Measurements from ENCODE around the gene RBM5.

RBM5 gene

DNA sequence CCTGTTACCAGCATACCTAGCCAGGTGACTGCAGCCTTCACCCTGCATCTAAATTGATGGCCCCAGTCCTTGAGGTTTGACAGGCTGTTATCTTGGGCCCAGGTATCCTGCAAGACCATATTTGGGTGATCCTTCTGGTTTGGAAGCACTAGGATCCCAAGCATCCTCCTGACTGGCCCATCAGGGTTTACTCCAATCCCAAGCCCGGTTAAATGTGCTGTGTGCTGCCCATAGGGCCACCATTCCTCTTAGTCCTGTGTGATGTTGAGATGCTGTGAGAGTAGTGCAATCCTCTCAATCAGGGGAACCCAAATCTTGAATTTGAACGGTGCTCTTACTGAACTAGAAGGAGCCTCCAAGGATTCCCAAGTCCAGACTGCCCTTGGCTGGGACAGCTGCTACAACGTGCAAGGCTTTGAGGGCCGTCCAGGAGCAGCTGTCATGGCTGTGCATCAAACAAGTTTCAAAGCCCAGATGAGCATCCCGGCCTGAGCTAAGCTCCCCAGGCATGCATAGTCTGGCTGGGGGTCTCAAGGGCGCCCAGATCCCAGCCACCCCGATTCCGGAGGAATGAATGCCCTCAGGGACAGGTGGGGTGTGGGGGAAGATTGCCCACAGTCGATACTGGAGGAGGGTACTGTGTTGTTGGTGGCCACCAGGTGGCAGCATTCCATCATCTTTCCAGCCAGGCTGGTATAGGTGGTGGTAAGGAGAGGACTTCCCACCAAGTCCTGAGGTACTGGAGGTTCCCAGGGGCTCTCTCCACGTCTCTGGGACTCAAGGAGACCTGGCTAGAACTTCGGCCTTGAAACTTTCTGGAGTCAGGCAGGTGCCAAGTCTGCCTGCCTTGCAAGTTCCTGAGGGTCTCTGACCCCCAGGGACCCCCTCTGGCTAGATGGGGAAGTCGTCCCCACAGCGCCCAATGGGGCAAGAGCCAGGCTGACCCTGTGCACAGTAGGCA, 32.6 kb downstream of the RBM5 start:
- peak; percentile 43 to 51 for DNase-seq (ENCODE audit: low read depth in 2 of 2)

GRCh38 chr3:50122071-50122470, 33.4 kb downstream of the RBM5 start:
- DNase-seq (ENCODE audit: low read depth in 2 of 2): no peak

- no peak for DNase-seq (ENCODE audit: low read depth in 2 of 2)
Measured at GRCh38 chr3:50122661-50123391, 34.1 kb downstream of the RBM5 start.

DNA sequence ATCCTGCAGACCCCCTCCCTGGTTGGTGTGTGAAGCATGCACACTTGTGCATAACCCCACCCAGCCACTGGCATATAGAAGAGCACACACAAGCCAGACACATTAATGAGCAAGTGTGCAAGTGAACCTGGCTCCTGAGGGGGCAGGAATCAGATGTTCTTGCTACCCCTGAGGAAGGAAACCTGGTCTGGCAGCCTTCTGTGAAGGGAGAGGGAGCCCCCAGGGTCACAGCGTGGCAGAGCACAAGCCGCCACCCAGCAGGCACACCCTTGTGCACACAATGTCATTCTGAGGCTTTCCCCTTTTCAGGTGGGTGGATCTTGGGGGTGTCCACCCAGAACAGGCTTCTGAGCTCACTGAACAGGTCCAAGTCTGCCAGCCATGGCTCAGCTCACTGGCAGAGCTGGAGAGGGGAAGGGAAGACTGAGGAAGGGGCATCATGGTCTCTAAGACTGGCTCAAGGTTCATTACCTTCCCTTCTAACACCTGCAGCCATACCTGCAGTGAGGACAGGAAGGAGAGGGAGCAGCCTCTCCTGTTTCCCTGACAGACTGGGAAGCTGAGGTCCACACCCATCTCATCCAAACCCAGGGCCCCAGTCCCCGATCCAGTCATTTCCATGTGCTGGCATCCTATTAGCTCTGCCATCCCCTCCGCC, 34.8 kb downstream of the RBM5 start:
- no peak for DNase-seq (ENCODE audit: low read depth in 2 of 2)

- no peak for DNase-seq (ENCODE audit: low read depth in 2 of 2)
Measured at GRCh38 chr3:50124052-50124799, 35.5 kb downstream of the RBM5 start.

DNA sequence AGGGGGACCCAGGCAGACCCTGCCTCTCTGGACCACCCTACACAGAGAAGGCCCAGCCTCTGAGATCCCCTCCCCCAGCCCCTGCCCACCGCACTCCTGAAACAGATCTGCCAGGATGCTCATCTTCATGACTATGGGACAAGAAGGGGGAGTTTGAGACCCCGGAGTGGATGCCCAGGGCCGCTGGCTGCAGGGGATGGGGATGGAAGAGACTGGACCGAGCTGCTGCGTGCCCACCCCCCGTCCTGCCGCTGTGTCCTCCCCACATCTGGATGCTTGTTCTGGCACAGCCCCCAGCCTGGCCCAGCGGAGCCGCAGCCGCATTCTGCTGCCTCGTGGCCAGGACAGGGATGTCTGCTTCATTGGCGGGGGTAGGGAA, 36.1 kb downstream of the RBM5 start:
- no peak for DNase-seq (ENCODE audit: low read depth in 2 of 2)

DNA sequence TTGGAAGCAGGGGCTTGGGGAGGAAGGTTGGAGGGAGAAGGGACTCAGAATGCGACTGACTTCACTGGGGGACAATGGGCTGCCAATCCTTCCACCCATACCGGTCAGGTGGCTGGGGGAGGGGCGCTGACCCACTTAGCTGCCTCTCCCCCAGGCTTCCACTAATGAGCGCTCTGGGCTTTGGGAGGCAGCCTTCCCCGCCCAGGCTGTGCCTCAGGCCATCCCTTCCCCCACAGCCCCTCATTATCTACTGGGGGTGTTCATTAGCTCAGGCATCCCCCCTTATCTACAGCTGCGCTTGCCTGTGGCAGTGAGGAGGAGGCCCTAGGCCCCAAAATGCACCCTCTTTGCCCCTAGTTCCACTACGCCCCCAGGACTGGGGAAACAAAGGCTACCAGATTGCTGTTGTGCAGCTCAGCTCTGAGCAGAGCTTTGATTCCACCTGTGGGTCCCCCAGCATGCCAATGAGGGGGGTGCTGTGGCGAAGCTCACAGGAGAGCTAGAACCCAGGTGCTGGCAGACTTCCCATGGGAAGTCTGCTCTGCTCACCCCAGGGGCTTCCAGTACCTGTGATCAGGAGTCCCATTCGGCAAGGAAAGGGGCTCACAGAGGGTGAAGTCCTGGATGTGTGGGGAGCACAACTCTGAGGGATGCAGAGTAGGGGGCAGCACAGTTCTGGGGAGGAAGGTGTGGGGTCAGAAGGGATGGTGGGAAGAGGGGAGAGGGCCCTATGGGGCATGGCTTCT, 37.0 kb downstream of the RBM5 start:
- DNase-seq (ENCODE audit: low read depth in 2 of 2): no peak

- no peak for DNase-seq (ENCODE audit: low read depth in 2 of 2)
Measured at GRCh38 chr3:50126287-50127211, 37.8 kb downstream of the RBM5 start.

DNA sequence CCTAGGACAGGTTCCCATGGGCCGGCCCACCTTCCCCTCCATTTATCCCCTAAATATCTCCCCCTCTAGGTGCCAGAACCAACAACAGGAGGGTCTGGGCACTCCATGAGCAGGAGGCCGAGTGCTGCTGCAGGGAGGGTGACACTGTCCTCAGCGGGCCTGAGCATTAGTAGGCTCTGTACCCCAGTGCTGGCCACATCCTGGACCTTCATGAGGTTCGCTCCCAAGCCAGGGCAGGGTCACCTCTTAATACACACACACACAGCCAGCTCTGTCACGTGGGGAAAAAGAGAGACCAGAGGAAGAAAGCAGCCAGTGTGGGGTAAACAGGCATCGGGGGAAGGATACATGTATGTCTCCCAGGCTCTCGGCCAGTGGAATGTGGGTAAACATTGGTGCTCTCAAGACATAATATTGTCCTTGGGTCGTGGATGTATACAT, 38.6 kb downstream of the RBM5 start:
- DNase-seq (ENCODE audit: low read depth in 2 of 2): no peak

- DNase-seq (ENCODE audit: low read depth in 2 of 2): no peak
Measured at GRCh38 chr3:50128001-50128400, 39.3 kb downstream of the RBM5 start.

DNA sequence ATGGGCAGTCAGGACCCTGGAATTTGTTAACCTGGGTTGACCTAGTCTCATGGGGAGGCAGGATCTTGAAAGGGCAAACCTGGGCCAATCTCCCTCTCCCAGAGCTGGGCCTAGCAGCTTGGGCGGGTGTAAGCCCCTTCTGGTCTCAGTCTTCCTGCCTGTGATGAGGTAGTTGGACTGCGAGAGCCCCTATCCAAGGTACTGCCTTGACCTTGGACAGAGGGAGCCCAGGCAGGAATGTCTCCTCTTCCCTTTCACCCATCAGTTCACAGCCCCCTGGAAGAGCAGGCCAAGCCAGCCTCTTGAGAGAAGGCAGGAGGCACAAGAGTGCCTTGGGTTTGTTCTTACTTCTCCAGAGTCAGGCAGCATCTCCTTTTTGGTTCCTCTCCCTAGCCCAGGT, 41.7 kb downstream of the RBM5 start:
- no peak for DNase-seq (ENCODE audit: low read depth in 2 of 2)

GRCh38 chr3:50132421-50133282, 43.9 kb downstream of the RBM5 start:
- DNase-seq (ENCODE audit: low read depth in 2 of 2): no peak

- DNase-seq (ENCODE audit: low read depth in 2 of 2): no peak
Measured at GRCh38 chr3:50133283-50133615, 44.5 kb downstream of the RBM5 start.

DNA sequence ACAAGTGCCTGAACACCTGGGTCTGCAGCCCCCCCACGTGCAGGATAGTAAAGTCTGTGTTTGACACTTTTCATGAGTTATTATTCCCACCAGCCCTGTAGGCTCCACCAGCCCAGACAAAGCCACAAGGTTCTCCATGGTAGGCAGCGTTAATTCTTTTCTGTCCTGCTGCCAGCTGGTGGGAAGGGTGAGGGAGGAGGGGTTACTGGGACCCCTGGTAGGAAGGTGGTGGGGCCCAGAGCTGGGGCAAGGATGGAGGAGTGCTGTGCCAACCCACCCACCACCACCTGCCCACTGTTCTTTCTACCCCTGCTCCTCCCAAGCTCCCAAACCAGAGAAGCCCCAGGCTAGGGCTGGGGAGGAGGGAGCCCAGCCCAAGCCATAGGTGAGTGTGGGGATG, 45.6 kb downstream of the RBM5 start:
- no peak for DNase-seq (ENCODE audit: low read depth in 2 of 2)

GRCh38 chr3:50135964-50136363, 47.2 kb downstream of the RBM5 start:
- no peak for DNase-seq (ENCODE audit: low read depth in 2 of 2)

- no peak for DNase-seq (ENCODE audit: low read depth in 2 of 2)
Measured at GRCh38 chr3:50136714-50137405, 48.1 kb downstream of the RBM5 start.

GRCh38 chr3:50137531-50137930, 48.8 kb downstream of the RBM5 start:
- DNase-seq (ENCODE audit: low read depth in 2 of 2): no peak

Data from fibroblast of skin of left quadriceps (primary cell).